ENCODE measurements around the gene ABCC11.
"Not testable (repeated sequence)": the region's sequence is repeated elsewhere in the genome, so short reads cannot be mapped to it uniquely, and the experiment has no call there.

ABCC11 gene

DNA sequence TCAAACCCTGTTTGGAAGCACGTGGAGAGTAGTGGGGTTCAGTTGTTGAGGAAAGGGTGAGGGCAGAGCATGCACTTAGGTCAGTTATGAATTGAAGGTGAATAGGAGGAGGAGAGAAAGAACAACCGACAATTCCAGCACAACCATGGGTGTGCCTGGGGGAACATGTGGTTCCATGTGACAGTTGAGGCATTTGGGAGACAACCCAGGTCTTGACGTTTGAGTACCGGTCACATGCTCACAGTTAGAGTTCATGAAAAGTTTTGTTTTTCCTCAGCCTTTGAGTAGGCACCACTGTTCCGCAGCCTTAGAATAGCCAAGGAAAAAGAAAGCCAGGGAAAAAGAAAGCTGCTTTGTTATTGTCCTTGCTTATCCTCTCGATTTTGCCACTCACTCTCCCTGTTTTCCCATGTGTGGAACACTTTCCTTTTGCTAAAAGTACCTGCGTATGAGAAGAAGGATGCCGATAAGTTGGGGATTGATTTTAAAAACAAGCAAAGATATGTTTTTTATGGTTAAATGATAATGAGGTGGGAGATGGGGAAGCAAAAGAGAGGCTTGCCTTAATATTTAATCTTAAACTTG is 25.6 kb upstream of the ABCC11 start:
- Mint-ChIP-seq H3K27me3 (no peaks in the 10 kb centered on the region), H3K36me3 (ENCODE audit: low read depth) (peaks cover 75% of the 10 kb centered on the region), H3K4me3 (no peak overlapping the region), H3K27ac (no peak overlapping the region), H3K9me3 (no peaks in the 10 kb centered on the region), H3K4me1 (ENCODE audit: low read depth) (no peaks in the 10 kb centered on the region)
- intact Hi-C loops (cut with micrococcal nuclease): no loop called here

DNA sequence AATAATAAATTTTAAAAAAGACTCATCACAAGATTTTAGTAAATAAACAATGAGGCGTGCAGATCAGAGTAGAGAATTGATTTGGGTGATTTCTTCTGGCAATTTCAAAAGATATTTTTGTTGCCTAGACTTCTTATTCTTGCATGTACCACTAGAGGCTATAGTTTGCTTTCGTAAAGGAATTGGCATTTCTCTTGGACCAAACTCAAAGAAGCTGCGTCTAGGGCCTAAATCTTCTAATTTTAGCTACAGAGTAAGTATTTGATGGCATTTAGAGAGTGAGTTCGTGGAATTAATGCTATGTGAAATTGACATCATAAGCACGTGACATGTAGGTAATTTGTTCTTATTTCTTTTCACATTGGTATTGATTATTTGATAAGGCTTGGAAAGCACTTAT is 24.4 kb upstream of the ABCC11 start:
- H3K9me3 Mint-ChIP-seq: no peaks in the 10 kb centered on the region

DNA sequence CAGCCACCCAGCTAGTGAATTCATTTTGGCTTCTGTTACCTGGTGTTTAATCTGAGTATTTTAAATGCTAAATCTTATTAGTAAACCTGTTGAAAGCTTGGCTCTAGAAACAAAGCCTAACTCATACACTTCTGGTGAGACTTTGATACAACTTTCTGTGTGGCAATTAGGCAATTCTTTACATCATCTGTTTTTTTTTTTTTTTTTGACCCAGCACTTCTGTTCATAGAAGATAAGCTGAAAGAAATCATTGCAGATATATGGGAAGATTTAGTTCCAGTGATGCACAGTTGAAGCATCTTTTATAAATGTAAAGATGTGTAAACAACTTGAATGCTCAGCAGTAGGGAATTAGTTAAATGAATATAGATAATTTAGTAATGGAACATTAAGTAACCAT is 21.7 kb upstream of the ABCC11 start:
- no peak overlapping the region for H3K4me3 Mint-ChIP-seq
- no peak overlapping the region for H3K27ac Mint-ChIP-seq
- intact Hi-C loops (cut with micrococcal nuclease): no loop called here
- no peaks in the 10 kb centered on the region for H3K27me3 Mint-ChIP-seq
- H3K9me3 Mint-ChIP-seq: no peaks in the 10 kb centered on the region
- H3K36me3 Mint-ChIP-seq (ENCODE audit: low read depth): peaks cover 65% of the 10 kb centered on the region
- peaks cover 8% of the 10 kb centered on the region for H3K4me1 Mint-ChIP-seq (ENCODE audit: low read depth)

More for the DNA sequence above, 24.4 kb upstream of the ABCC11 start:
- H3K27ac Mint-ChIP-seq: no peak overlapping the region
- no peaks in the 10 kb centered on the region for H3K4me1 Mint-ChIP-seq (ENCODE audit: low read depth)
- no peak overlapping the region for H3K4me3 Mint-ChIP-seq
- intact Hi-C loops (cut with micrococcal nuclease): loop anchor here (2.0 kb wide), 1 partner anchor 13 kb away; no protein-coding TSS in a partner anchor
- peaks cover 71% of the 10 kb centered on the region for H3K36me3 Mint-ChIP-seq (ENCODE audit: low read depth)
- no peaks in the 10 kb centered on the region for H3K27me3 Mint-ChIP-seq

DNA sequence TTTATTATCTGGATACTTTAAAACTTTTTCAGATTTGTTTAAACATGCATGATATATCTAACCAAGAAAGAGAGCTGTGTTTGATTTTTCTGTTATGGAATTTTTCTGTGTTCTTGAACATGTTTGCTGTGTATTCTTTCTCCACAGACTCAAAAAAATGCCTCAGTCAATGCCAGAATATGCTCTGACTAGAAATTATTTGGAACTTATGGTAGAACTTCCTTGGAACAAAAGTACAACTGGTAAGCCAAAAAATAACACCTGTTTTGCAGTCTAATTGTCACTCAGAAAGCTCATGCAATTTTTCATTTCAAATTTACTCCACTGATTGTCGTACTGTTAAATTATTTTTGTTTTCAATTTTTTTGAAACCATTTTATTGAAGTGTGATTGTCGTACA is 15.3 kb upstream of the ABCC11 start:
- H3K27me3 Mint-ChIP-seq: no peaks in the 10 kb centered on the region
- intact Hi-C loops (cut with micrococcal nuclease): no loop called here
- peaks cover 5% of the 10 kb centered on the region for H3K9me3 Mint-ChIP-seq
- no peak overlapping the region for H3K27ac Mint-ChIP-seq
- peaks cover 14% of the 10 kb centered on the region for H3K4me1 Mint-ChIP-seq (ENCODE audit: low read depth)
- peaks cover 88% of the 10 kb centered on the region for H3K36me3 Mint-ChIP-seq (ENCODE audit: low read depth)
- no peak overlapping the region for H3K4me3 Mint-ChIP-seq

DNA sequence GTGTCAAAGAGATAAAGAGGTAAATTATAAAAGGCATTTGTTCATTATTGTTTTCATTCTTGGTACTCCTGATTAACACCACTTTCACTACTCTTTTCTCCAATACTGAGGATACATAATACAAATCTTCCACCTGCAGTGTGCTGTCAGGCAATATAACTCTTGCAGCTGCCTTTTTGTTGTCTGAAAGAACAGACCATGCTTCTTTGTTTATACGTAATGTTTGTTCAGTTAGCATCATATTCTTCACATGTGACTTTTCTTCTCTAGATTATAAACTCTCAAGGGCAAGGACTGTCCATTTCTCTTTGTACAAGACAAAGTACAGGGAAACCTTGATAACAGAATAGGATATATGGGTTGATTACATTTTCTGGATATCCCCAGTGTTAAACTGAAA is 14.2 kb upstream of the ABCC11 start:
- Mint-ChIP-seq H3K27me3 (no peaks in the 10 kb centered on the region), H3K36me3 (ENCODE audit: low read depth) (peaks cover 89% of the 10 kb centered on the region), H3K4me3 (no peak overlapping the region), H3K4me1 (ENCODE audit: low read depth) (peaks cover 14% of the 10 kb centered on the region), H3K9me3 (peaks cover 5% of the 10 kb centered on the region), H3K27ac (no peak overlapping the region)
- intact Hi-C loops (cut with micrococcal nuclease): no loop called here

DNA sequence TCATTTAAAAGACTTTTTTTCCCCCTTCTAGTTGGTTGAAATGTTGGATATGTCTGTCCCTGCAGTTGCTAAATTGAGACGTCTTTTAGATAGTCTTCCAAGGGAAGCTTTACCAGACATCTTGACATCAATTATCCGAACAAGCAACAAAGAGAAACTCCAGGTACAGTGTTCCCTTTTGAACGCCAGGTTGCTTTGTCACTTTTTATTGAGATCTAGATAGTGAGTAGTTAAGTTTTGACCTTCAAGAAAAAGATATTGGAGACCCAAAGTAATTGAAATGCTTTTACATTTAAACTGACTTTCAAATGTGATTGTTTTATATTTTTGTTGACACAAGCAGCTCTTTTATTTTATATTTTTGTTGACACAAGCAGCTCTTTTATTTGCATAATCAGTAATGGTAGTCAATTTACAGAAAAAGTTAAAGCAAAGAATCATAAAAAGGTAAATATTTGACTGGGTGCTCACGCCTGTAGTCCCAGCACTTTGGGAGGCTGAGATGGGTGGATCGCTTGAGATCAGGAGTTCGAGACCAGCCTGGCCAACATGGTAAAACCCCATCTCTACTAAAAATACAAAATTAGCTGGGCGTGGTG is 9.3 kb upstream of the ABCC11 start:
- Mint-ChIP-seq H3K36me3 (ENCODE audit: low read depth) (peaks cover 90% of the 10 kb centered on the region), H3K4me3 (no peak overlapping the region), H3K4me1 (ENCODE audit: low read depth) (peaks cover 6% of the 10 kb centered on the region), H3K27ac (no peak overlapping the region), H3K27me3 (no peaks in the 10 kb centered on the region), H3K9me3 (no peaks in the 10 kb centered on the region)
- intact Hi-C loops (cut with micrococcal nuclease): no loop called here

DNA sequence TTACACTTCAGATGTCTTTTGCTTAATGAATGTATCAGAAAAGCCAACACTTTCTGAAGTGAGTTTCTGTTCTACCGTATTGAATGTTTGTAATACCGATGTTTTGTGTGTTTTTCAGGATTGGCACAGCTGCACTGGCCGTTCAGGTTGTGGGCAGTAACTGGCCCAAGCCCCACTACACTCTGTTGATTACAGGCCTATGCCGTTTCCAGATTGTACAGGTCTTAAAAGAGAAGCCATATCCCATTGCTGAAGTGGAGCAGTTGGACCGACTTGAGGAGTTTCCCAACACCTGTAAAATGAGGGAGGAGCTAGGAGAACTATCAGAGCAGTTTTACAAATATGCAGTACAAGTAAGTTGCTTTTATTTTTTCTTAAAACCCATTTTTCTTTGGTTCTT is 4.7 kb upstream of the ABCC11 start:
- Mint-ChIP-seq H3K27me3 (no peaks in the 10 kb centered on the region), H3K27ac (no peak overlapping the region), H3K4me3 (no peak overlapping the region), H3K36me3 (ENCODE audit: low read depth) (peaks cover 48% of the 10 kb centered on the region), H3K9me3 (no peaks in the 10 kb centered on the region), H3K4me1 (ENCODE audit: low read depth) (peaks cover 19% of the 10 kb centered on the region)
- intact Hi-C loops (cut with micrococcal nuclease): no loop called here

DNA sequence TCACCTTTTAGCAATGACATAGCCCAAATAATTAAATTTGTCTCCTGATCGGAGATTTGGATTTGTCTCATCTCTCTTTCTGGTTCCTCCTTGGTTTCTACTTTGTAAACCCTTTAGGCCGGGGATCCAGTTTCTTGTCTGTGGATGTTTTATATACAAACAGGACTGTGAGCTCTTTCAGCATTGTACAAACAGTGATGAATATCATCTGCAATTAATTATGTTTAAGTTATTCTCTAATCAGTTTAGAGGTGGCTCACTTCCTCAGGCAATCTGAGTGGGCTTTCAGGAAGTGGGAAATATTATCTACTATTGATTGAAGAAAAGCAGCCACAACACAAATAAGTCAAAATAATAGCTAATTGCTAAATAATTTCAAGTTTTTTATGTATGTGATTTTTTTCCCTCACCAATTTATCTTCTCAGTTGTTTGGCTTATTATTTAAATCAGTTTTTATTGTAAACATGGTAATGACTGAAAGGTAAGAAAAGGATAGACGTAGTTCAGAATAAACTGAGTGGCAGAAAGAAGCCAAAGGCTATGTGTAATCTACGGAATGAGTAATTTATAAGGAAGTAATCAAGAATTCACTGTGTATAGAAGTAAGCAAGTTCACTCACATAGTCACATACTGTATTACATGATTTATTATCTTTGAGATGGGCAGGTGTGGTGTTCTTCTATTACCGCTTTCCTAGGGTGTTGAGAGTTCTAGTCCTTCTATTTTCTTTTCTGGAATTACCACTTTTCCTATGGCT is 3.4 kb upstream of the ABCC11 start:
- no peaks in the 10 kb centered on the region for H3K27me3 Mint-ChIP-seq
- H3K4me1 Mint-ChIP-seq (ENCODE audit: low read depth): peaks cover 27% of the 10 kb centered on the region
- intact Hi-C loops (cut with micrococcal nuclease): no loop called here
- no peak overlapping the region for H3K27ac Mint-ChIP-seq
- H3K4me3 Mint-ChIP-seq: no peak overlapping the region
- H3K9me3 Mint-ChIP-seq: no peaks in the 10 kb centered on the region
- H3K36me3 Mint-ChIP-seq (ENCODE audit: low read depth): peaks cover 34% of the 10 kb centered on the region

DNA sequence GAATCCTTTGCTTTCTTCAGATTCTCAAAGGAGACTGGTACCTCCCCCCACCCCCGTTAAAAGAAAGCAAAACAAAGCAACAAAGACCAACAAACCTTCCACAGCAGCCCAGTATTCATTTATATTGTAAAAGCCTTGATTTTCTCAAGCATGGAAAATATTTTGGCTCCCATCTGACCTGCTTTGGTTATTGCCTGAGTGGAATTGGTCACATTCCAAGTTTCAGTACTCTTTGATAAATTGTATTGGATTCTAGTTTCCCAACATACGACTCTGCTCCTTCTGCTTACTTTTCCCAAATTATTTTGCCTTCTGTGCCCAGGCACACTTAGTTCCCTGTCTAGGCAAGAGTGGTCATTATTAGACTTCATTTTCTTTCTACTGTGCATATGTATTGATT is 1.3 kb downstream of the ABCC11 start:
- Mint-ChIP-seq H3K9me3 (no peaks in the 10 kb centered on the region), H3K4me1 (ENCODE audit: low read depth) (peaks cover 32% of the 10 kb centered on the region), H3K27ac (no peak overlapping the region), H3K4me3 (no peak overlapping the region), H3K36me3 (ENCODE audit: low read depth) (peaks cover 14% of the 10 kb centered on the region), H3K27me3 (no peaks in the 10 kb centered on the region)
- intact Hi-C loops (cut with micrococcal nuclease): loop anchor here (10.0 kb wide), 1 partner anchor 89 kb away; no protein-coding TSS in a partner anchor

DNA sequence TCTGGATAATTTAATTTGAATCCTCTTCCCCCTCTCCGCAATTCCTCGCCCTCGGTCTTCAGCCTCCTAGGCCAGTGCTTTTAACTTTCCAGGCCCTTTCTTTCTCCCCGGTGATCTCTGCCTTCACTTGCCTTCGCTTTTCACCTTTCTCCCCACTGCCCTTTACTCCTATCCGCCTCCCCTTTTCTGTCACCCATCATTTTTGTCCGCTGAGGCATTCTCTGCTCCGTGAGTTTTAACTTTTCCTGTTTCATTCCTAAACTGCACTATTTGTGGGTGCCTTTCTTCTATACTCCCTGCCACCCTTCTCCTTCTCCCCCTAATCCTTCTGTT is 2.5 kb downstream of the ABCC11 start:
- Mint-ChIP-seq H3K27ac (peak overlapping the region; percentile 93), H3K4me1 (ENCODE audit: low read depth) (peaks cover 26% of the 10 kb centered on the region), H3K4me3 (peak overlapping the region; percentile 99), H3K9me3 (no peaks in the 10 kb centered on the region), H3K27me3 (no peaks in the 10 kb centered on the region), H3K36me3 (ENCODE audit: low read depth) (peaks cover 14% of the 10 kb centered on the region)
- intact Hi-C loops (cut with micrococcal nuclease): loop anchor here (2.0 to 10.0 kb wide), 2 partner anchors 90 to 378 kb away; no protein-coding TSS in a partner anchor

DNA sequence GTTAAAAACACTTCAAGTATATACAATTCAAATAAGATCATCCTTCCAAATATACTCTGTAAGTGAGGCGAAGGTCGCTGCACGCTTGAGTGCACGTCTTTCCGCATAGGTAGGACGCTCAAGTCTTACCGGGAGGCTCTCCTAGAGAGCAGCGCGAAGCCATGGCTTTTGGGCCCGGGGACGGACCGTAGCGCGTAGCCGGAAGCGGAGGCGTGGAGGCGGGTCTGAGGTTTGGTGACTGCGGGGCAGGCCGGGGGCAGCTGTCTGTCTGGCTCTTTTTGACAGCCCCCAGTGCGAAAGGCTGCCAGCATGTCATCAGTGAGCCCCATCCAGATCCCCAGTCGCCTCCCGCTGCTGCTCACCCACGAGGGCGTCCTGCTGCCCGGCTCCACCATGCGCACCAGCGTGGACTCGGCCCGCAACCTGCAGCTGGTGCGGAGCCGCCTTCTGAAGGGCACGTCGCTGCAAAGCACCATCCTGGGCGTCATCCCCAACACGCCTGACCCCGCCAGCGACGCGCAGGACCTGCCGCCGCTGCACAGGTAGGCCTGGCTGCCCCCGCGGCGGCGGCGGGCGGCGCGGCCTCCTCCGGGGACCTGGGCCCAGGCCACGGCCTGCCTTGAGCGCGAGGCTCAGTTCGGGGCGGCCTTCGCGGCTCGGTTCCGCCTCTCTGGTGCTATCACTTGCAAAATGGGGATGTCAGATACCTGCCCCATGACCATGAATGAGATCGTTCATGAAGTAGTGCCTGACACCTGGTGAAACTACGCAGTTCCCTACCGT is 3.1 kb downstream of the ABCC11 start, which contains the start of gene LONP2:
LONP2 (plus strand) TSS at position 221 of the 783 bp plus-strand sequence; CDS start at position 310, 89 bp downstream.
- Mint-ChIP-seq H3K4me1 (ENCODE audit: low read depth) (peaks cover 26% of the 10 kb centered on the region), H3K27me3 (no peaks in the 10 kb centered on the region), H3K9me3 (no peaks in the 10 kb centered on the region), H3K4me3 (peak within 1 kb of the TSS; percentile 99), H3K27ac (peak within 1 kb of the TSS; percentile 93), H3K36me3 (ENCODE audit: low read depth) (peaks cover 14% of the 10 kb centered on the region)
- intact Hi-C loops (cut with micrococcal nuclease): loop anchor here (2.0 to 10.0 kb wide), 2 partner anchors 91 to 379 kb away; no protein-coding TSS in a partner anchor

DNA sequence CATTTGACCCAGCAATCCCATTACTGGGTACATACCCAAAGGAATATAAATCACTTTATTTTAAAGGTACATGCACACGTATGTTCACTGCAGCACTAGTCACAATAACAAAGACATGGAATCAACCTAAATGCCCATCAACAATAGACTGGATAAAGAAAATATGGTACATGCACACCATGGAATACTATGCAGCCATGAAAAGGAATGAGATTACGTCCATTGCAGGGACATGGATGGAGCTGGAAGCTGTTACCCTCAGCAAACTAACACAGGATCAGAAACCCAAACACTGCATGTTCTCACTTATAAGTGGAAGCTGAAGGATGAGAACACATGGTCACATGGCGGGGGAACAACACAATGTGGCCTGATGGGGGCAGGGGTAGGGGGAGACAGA is 7.2 kb downstream of the ABCC11 start:
- intact Hi-C loops (cut with micrococcal nuclease): loop anchor here (10.0 kb wide), 1 partner anchor 95 kb away; no protein-coding TSS in a partner anchor
- not testable (repeated sequence) for H3K4me3 Mint-ChIP-seq

DNA sequence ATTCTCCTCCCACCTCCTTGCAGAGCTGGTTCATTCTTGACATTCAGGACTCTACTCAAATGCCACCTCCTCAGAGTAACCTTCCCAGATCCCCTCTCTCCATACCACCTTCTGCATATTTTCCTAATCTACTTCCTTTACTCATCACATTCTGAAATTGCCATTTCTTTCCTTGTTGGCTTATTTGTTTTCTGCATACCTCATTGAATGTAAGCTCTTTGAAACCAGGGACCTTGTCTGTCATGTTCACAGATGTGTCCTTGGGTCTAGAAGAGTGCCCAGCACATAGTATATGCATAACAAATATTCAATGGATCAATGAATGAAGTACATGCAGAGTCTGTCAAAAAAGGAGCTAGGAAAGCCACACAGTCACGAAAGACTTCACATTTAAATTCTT is 11.1 kb downstream of the ABCC11 start:
- no peak overlapping the region for H3K27ac Mint-ChIP-seq
- H3K4me1 Mint-ChIP-seq (ENCODE audit: low read depth): peaks cover 7% of the 10 kb centered on the region
- no peaks in the 10 kb centered on the region for H3K27me3 Mint-ChIP-seq
- no peaks in the 10 kb centered on the region for H3K9me3 Mint-ChIP-seq
- intact Hi-C loops (cut with micrococcal nuclease): no loop called here
- H3K36me3 Mint-ChIP-seq (ENCODE audit: low read depth): no peaks in the 10 kb centered on the region
- H3K4me3 Mint-ChIP-seq: no peak overlapping the region

More for the DNA sequence above, 7.2 kb downstream of the ABCC11 start:
- not testable (repeated sequence) for H3K4me1 Mint-ChIP-seq (ENCODE audit: low read depth); H3K9me3 Mint-ChIP-seq; H3K27ac Mint-ChIP-seq; H3K27me3 Mint-ChIP-seq
- peaks cover 12% of the 10 kb centered on the region for H3K36me3 Mint-ChIP-seq (ENCODE audit: low read depth)
